GM23338 (cell line): Measurements from ENCODE around the gene HERC2. TPM values are rescaled to one million over a fixed set of nuclear protein-coding genes. Genes with fewer than 3 reads are reported as not detected.
"Not testable (repeated sequence)": the region's sequence is repeated elsewhere in the genome, so short reads cannot be mapped to it uniquely, and the experiment has no call there.

Experiments used
- ATAC-seq: fragments of 200-7000 bp; cut with Tn5 transposase; 3 replicates; pipeline ENCODE4 v1.9.1; 2020
- DNase-seq: peaks from one replicate; pipeline ENCODE4 v3.0.0-alpha.2; 2015; ENCODE audit warnings: low spot score
- H2AFZ ChIP-seq: fragments of 200-600 bp; sonication (generic); 2 replicates; pipeline ENCODE4 v1.8.0; 2016; ENCODE audit warnings: antibody characterized with exemption, mild to moderate bottlenecking, moderate library complexity
- H3F3A ChIP-seq: fragments of 200-600 bp; sonication (generic); replicated peaks from 2 replicates; pipeline ENCODE4 v1.8.0; 2017; ENCODE audit warnings: antibody characterized with exemption, mixed run types, low read depth
- H3K27ac ChIP-seq: fragments of 200-600 bp; sonication (generic); 2 replicates; pipeline ENCODE4 v1.6.1; 2016; ENCODE audit warnings: low read depth
- H3K27me3 ChIP-seq: fragments of 200-600 bp; sonication (generic); 2 replicates; pipeline ENCODE4 v1.8.0; 2016; ENCODE audit warnings: mild to moderate bottlenecking, mixed run types, moderate library complexity; ENCODE audit not compliant: insufficient read depth
- H3K36me3 ChIP-seq: fragments of 200-600 bp; sonication (generic); 2 replicates; pipeline ENCODE4 v1.8.0; 2016; ENCODE audit warnings: mild to moderate bottlenecking; ENCODE audit not compliant: insufficient read depth
- H3K4me1 ChIP-seq: fragments of 200-600 bp; sonication (generic); 2 replicates; pipeline ENCODE4 v1.8.0; 2016; ENCODE audit warnings: mild to moderate bottlenecking, moderate library complexity; ENCODE audit not compliant: insufficient read depth
- H3K4me2 ChIP-seq: fragments of 200-600 bp; sonication (generic); 2 replicates; pipeline ENCODE4 v1.7.1; 2017; ENCODE audit warnings: mixed run types
- H3K4me3 ChIP-seq: fragments of 200-600 bp; sonication (generic); 2 replicates; pipeline ENCODE4 v1.6.1; 2016; ENCODE audit warnings: mixed run types
- H3K79me2 ChIP-seq: fragments of 200-600 bp; sonication (generic); replicated peaks from 2 replicates; pipeline ENCODE4 v1.8.0; 2017; ENCODE audit warnings: mild to moderate bottlenecking; ENCODE audit not compliant: insufficient read depth
- H3K9me2 ChIP-seq: fragments of 200-600 bp; sonication (generic); 2 replicates; pipeline ENCODE4 v1.8.0; 2017; ENCODE audit not compliant: insufficient read depth
- H4K20me1 ChIP-seq: fragments of 200-600 bp; sonication (generic); replicated peaks from 2 replicates; pipeline ENCODE4 v1.8.0; 2017; ENCODE audit warnings: mild to moderate bottlenecking; ENCODE audit not compliant: insufficient read depth
- H3K27ac Mint-ChIP-seq: 2 replicates; pipeline ENCODE4 v1.8.0; 2020; ENCODE audit warnings: inconsistent platforms, mild to moderate bottlenecking, moderate library complexity, mixed read lengths
- H3K27me3 Mint-ChIP-seq: 3 replicates; pipeline ENCODE4 v1.8.0; 2022; ENCODE audit warnings: low read depth, mild to moderate bottlenecking, moderate library complexity, mixed read lengths, inconsistent platforms; ENCODE audit not compliant: insufficient read depth, poor library complexity
- H3K36me3 Mint-ChIP-seq: 3 replicates; pipeline ENCODE4 v1.8.0; 2021; ENCODE audit warnings: low read depth, mild to moderate bottlenecking, inconsistent platforms, moderate library complexity, mixed read lengths
- H3K4me1 Mint-ChIP-seq: 3 replicates; pipeline ENCODE4 v1.8.0; 2020; ENCODE audit warnings: mild to moderate bottlenecking, inconsistent platforms, mixed read lengths
- H3K4me3 Mint-ChIP-seq: 3 replicates; pipeline ENCODE4 v1.8.0; 2021; ENCODE audit warnings: moderate library complexity, mild to moderate bottlenecking, inconsistent platforms, mixed read lengths
- H3K9me3 Mint-ChIP-seq: 3 replicates; pipeline ENCODE4 v1.8.0; 2020; ENCODE audit warnings: moderate library complexity, mild to moderate bottlenecking, inconsistent platforms, mixed read lengths
- polyA plus RNA-seq: library from polyadenylated mRNA; unstranded; fragments of >200 nt; fragmentation: Nextera tagmentation; extraction: Ambion mirVana; gene quantifications from 2 replicates; pipeline ENCODE4 v1.2.1, GENCODE V29; 2016
- total RNA-seq: library from RNA; depleted of rRNA; stranded (reverse); fragments of >200 nt; shearing (Covaris generic); gene quantifications from 2 replicates; pipeline ENCODE4 v1.2.3, GENCODE V29; 2014
- TF ChIP-seq, protein P1 (sequence below): IDR thresholded peaks from 2 replicates; pipeline ENCODE4 v1.6.1; 2016; ENCODE audit warnings: antibody characterized with exemption

HERC2 gene
- total and polyA plus RNA-seq, 2 experiments from 2014 or later = 71.3 to 80.7 TPM

DNA sequence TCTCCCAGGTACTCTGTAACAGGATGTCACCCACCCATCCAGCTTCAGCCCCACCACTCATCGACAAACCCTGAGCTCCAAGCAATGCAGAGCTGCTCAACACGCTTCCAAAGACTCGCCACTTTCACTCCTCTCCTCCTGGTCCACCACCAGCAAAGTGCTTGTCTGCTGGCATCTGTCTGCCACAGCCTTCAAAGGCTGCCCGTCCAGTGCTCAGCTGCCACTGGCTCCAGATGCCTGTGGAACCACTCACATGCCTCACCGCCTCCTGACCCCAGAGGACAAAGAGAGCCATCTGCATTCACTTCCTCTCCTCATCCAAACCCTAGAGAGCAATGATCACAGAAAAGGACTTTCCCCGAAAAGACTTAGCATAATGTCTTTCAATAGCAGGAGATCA, 113.4 kb downstream of the HERC2 start (continued):
- TF ChIP-seq, protein P1, sequence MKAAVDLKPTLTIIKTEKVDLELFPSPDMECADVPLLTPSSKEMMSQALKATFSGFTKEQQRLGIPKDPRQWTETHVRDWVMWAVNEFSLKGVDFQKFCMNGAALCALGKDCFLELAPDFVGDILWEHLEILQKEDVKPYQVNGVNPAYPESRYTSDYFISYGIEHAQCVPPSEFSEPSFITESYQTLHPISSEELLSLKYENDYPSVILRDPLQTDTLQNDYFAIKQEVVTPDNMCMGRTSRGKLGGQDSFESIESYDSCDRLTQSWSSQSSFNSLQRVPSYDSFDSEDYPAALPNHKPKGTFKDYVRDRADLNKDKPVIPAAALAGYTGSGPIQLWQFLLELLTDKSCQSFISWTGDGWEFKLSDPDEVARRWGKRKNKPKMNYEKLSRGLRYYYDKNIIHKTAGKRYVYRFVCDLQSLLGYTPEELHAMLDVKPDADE = no peak

DNA sequence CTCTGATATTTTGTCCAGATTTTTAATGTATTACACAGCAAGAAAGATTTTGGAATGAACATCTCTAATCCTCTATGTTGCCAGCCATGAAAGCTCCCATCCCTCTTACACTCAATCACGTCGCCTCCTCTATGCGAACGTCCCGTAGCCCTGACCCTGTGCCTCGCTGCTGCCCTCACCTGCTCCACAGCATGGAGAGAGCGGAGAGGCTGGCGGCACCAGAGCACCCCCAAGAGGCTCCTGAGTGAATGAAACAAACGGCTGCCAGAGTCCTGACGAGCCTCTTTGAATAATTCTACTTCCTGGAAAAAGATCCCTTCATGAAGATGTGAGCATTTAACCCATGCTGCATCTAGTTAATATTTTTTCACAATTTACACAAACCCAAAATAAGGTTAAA, 116.3 kb downstream of the HERC2 start:
- not testable (repeated sequence) for H3K27me3 Mint-ChIP-seq, H3K36me3 ChIP-seq, H3K9me3 Mint-ChIP-seq, H3K4me3 Mint-ChIP-seq, H3K4me1 ChIP-seq, H3K27me3 ChIP-seq, H3K4me1 Mint-ChIP-seq, H4K20me1 ChIP-seq, DNase-seq, H3K4me2 ChIP-seq, H3K27ac ChIP-seq, H3K9me2 ChIP-seq, H3K27ac Mint-ChIP-seq, H3K4me3 ChIP-seq, H3K79me2 ChIP-seq, H2AFZ ChIP-seq, H3F3A ChIP-seq
- peak; percentile 99 for ATAC-seq
- H3K36me3 Mint-ChIP-seq = peaks cover 57% of the 10 kb centered on the region

DNA sequence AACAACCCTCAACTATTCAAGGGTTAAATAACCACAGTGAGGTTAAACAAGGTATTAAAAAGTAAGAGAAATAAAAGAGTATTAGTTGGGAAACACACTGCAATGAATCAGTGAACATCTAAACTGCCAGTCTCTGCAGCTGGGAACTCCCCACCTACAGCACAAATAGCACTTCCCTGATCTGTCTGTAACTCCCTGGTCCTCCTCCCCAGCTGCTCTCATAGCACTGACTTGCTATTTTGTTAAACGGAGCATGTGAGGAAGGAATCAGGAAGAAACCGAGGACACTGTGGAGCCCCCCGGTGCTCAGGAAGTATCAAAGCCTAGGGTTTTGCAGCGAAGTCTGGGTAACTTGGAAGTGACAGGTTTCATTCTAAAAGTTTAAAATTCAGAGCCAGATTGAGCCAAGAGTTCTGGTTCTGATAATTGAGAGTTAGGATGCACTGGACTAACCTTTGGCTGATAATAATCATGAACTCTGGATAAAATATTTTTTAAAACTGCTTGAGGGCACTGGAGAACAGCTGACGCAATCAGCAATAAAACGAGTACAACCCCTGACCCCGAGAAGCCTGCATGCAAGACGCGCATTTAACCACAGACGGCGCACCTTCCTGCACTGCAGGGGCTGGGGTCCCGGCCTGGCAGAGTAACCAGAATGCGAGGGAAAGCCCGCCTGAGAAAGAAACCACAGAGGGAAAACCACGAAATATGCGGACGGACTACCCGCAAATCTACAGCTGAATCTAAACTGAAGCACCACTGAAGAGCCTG, 118.7 kb downstream of the HERC2 start:
- not testable (repeated sequence) for H3K27ac ChIP-seq
- peaks cover 60% of the 10 kb centered on the region for H3K36me3 Mint-ChIP-seq

DNA sequence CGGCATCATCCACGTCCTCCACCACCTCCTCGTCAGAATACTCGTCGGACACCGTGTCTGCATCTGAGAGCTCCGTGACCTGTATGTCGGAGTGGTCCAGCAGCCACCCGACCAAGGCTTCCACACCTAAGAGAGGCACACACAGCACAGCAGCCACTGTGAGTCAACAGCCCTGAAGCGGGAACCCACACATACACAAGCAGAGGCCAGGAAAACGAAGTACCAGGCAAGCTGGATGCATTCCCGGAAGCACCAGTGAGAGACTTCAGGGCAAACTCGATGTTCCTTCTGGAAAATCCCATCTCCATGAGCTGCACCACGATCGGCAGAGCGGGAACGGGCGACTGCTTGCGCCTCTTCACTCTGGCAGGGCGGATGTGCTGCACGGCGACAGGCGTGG, 119.9 kb downstream of the HERC2 start:
- not testable (repeated sequence) for DNase-seq, H3K27me3 ChIP-seq, H3K27ac ChIP-seq, H3K79me2 ChIP-seq, H2AFZ ChIP-seq, H3K4me1 ChIP-seq, H3K9me3 Mint-ChIP-seq, H3K4me1 Mint-ChIP-seq, H4K20me1 ChIP-seq, H3K9me2 ChIP-seq, ATAC-seq, H3K4me3 ChIP-seq, H3K4me3 Mint-ChIP-seq, H3F3A ChIP-seq, H3K27ac Mint-ChIP-seq, H3K4me2 ChIP-seq, H3K27me3 Mint-ChIP-seq
- H3K36me3 ChIP-seq = peaks cover 19% of the 10 kb centered on the region
- peaks cover 62% of the 10 kb centered on the region for H3K36me3 Mint-ChIP-seq

More for the DNA sequence above, 118.7 kb downstream of the HERC2 start:
- H3K27ac Mint-ChIP-seq, H3F3A ChIP-seq, H3K4me3 ChIP-seq, H3K4me1 Mint-ChIP-seq, H3K4me3 Mint-ChIP-seq, H4K20me1 ChIP-seq, H2AFZ ChIP-seq, DNase-seq, H3K4me1 ChIP-seq, H3K79me2 ChIP-seq, H3K27me3 Mint-ChIP-seq, H3K9me2 ChIP-seq, H3K9me3 Mint-ChIP-seq, H3K4me2 ChIP-seq, ATAC-seq, H3K27me3 ChIP-seq: not testable (repeated sequence)
- H3K36me3 ChIP-seq = peaks cover 13% of the 10 kb centered on the region

DNA sequence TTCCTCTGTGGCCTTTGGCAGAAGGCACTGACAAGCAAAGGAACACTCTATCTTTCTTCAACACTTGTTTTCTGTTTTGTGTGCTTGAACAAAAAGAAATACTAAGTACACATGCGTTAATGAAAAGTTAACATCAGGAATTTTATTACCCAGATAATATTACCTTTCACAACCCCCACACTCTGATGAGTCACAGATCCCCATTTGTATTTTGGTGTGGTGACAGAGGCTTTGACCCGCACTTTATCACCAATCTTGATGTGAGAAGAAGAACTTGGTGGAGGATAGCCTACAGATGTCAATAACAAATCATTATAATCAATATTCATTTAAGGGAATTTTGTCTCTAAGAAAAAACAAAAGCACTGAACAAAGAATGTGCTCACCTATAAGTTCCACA, 123.8 kb downstream of the HERC2 start:
- not testable (repeated sequence) for H3K27me3 Mint-ChIP-seq, H3K4me3 ChIP-seq, H3K4me3 Mint-ChIP-seq, H4K20me1 ChIP-seq, DNase-seq, H2AFZ ChIP-seq, H3K79me2 ChIP-seq, H3K4me1 Mint-ChIP-seq, H3K9me2 ChIP-seq, H3K27ac ChIP-seq, H3K27me3 ChIP-seq, ATAC-seq, H3K4me2 ChIP-seq, H3K4me1 ChIP-seq, H3K27ac Mint-ChIP-seq, H3F3A ChIP-seq, H3K9me3 Mint-ChIP-seq
- H3K36me3 Mint-ChIP-seq = peaks cover 69% of the 10 kb centered on the region
- H3K36me3 ChIP-seq = peaks cover 30% of the 10 kb centered on the region

DNA sequence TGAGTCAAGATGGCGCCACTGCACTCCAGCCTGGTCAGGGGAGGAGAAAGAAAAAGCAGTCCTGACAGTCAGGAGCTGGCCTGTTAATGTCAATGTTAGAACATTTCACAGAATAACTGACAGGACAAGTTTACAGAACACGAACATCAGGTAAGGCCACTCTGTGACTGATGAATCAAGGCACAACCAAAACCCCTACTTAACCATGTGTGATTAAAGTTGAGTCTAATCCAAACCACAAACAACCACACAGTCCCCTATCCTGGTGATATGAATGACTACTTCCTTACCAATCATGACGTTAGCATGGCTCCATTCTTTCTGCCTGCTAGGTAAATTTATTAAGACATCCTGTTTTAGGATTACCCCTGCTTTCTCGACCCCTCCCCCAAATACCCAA, 124.3 kb downstream of the HERC2 start:
- not testable (repeated sequence) for H3K27ac Mint-ChIP-seq, H3K79me2 ChIP-seq, H3F3A ChIP-seq, H3K9me3 Mint-ChIP-seq, H3K4me3 Mint-ChIP-seq, H3K27ac ChIP-seq, ATAC-seq, H3K4me1 Mint-ChIP-seq, H3K27me3 Mint-ChIP-seq, H4K20me1 ChIP-seq, H3K4me3 ChIP-seq, DNase-seq, H3K27me3 ChIP-seq, H2AFZ ChIP-seq, H3K9me2 ChIP-seq, H3K4me1 ChIP-seq, H3K4me2 ChIP-seq
- H3K36me3 ChIP-seq = peaks cover 30% of the 10 kb centered on the region
- H3K36me3 Mint-ChIP-seq = peaks cover 70% of the 10 kb centered on the region

DNA sequence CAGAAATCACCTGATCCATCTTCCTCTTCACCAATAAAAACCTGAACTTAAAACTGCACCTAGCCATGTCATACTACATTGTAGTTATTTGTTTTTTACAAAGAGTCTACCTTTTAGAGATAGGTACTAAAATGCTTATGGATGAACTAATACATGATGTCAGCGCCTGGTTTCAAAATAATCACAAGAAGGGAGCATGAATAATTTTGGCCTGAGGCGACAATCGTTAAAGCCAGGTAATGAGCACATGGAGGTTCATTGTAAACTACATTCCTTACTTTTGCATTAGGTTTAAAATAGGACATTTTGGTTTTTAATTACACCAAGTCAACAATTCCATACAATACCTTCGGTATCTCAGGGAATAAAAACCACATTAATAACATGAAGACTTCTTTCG, 125.4 kb downstream of the HERC2 start:
- not testable (repeated sequence) for H3K4me2 ChIP-seq, H3K27me3 Mint-ChIP-seq, H2AFZ ChIP-seq, H3K27ac Mint-ChIP-seq, ATAC-seq, H3K4me1 Mint-ChIP-seq, H4K20me1 ChIP-seq, H3K4me1 ChIP-seq, H3K9me3 Mint-ChIP-seq, DNase-seq, H3K79me2 ChIP-seq, H3K4me3 Mint-ChIP-seq, H3K27ac ChIP-seq, H3K4me3 ChIP-seq, H3K27me3 ChIP-seq, H3F3A ChIP-seq, H3K9me2 ChIP-seq
- peaks cover 29% of the 10 kb centered on the region for H3K36me3 ChIP-seq
- peaks cover 68% of the 10 kb centered on the region for H3K36me3 Mint-ChIP-seq
